ENCODE measurements around the gene SERINC3. TPM values are rescaled to one million over a fixed set of nuclear protein-coding genes. Genes with fewer than 3 reads are reported as not detected.

The SERINC3 gene
- total RNA-seq, 2 donors from 2014 or later: 75.6 to 91.3 TPM

DNA sequence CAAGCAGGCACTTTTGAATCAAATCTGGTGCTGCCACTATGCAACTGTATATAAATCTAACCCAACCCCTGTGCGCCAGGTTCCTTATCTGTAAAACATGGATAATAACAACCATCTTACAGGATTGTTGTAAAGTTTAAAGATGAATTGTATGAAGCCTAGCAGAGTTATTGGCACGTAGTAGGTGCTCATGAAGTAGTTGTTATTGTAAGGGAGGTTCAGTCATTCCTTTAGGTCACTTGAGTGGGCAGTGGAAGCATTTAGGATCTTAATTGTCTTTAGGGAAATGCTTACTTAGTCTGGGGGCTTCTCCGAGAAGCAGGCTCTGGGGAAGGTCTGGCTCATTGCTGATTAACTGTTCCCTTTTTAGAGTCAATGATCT is 30.7 kb upstream of the SERINC3 start:
- peaks cover 4% of the 10 kb centered on the region for H3K4me1 ChIP-seq (ENCODE audit: control insufficient read depth, insufficient read depth, low read length)
- H3K4me1 Mint-ChIP-seq: peaks cover 25% of the 10 kb centered on the region

DNA sequence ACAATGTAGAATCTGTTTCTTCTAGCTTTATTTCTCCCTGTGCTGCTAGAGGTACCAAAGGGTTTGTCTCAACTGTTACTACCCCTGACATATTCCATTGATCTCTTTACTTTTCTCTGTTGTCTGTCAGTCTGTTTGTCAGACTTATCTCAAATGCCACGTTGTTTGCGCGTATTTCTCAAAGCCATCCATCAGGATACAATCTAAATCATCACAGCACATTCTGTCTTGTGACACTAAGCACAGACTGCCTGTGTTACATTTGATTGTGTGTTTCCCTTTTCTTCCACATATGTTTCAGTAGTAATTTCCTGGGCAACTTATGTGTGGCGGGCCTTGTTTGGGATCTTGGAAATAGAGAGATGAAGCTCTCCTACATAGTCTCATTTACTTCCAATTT is 30.2 kb upstream of the SERINC3 start:
- Mint-ChIP-seq H3K9me3 (no peaks in the 10 kb centered on the region), H3K4me1 (peaks cover 30% of the 10 kb centered on the region), H3K4me3 (no peak overlapping the region), H3K27me3 (ENCODE audit: insufficient read depth) (no peaks in the 10 kb centered on the region), H3K27ac (no peak overlapping the region), H3K36me3 (ENCODE audit: low read depth) (no peaks in the 10 kb centered on the region)
- 78 to 92% methylated on average over 4 of the region's 4 CpGs for WGBS, 2 experiments (ENCODE audit: insufficient coverage in 1 of 2, insufficient read length in 1 of 2)
- H3K36me3 ChIP-seq (ENCODE audit: control insufficient read depth, insufficient read depth, low read length): no peaks in the 10 kb centered on the region
- no peak for DNase-seq
- peaks cover 4% of the 10 kb centered on the region for H3K4me1 ChIP-seq (ENCODE audit: control insufficient read depth, insufficient read depth, low read length)
- TF ChIP-seq, protein P1, sequence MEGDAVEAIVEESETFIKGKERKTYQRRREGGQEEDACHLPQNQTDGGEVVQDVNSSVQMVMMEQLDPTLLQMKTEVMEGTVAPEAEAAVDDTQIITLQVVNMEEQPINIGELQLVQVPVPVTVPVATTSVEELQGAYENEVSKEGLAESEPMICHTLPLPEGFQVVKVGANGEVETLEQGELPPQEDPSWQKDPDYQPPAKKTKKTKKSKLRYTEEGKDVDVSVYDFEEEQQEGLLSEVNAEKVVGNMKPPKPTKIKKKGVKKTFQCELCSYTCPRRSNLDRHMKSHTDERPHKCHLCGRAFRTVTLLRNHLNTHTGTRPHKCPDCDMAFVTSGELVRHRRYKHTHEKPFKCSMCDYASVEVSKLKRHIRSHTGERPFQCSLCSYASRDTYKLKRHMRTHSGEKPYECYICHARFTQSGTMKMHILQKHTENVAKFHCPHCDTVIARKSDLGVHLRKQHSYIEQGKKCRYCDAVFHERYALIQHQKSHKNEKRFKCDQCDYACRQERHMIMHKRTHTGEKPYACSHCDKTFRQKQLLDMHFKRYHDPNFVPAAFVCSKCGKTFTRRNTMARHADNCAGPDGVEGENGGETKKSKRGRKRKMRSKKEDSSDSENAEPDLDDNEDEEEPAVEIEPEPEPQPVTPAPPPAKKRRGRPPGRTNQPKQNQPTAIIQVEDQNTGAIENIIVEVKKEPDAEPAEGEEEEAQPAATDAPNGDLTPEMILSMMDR (conservative IDR thresholded peaks at IDR 0.05): no peak
- H3K27ac ChIP-seq (ENCODE audit: low read depth, low read length): no peak overlapping the region
- H3K4me3 ChIP-seq (ENCODE audit: low read length): no peak overlapping the region
- peaks cover 3% of the 10 kb centered on the region for H3K9me3 ChIP-seq (ENCODE audit: control insufficient read depth, low read length)
- no peaks in the 10 kb centered on the region for H3K27me3 ChIP-seq (ENCODE audit: control insufficient read depth, insufficient read depth, low read length, poor library complexity, severe bottlenecking)
- H3K9ac ChIP-seq (ENCODE audit: extremely low read depth, low read length, poor library complexity, severe bottlenecking): no peak overlapping the region

More for the DNA sequence above, 30.7 kb upstream of the SERINC3 start:
- Mint-ChIP-seq H3K9me3 (no peaks in the 10 kb centered on the region), H3K4me3 (no peak overlapping the region), H3K27ac (no peak overlapping the region), H3K36me3 (ENCODE audit: low read depth) (no peaks in the 10 kb centered on the region), H3K27me3 (ENCODE audit: insufficient read depth) (no peaks in the 10 kb centered on the region)
- no peak overlapping the region for H3K9ac ChIP-seq (ENCODE audit: extremely low read depth, low read length, poor library complexity, severe bottlenecking)
- H3K27ac ChIP-seq (ENCODE audit: low read depth, low read length): no peak overlapping the region
- DNase-seq: no peak
- no peaks in the 10 kb centered on the region for H3K36me3 ChIP-seq (ENCODE audit: control insufficient read depth, insufficient read depth, low read length)
- H3K4me3 ChIP-seq (ENCODE audit: low read length): no peak overlapping the region
- no peaks in the 10 kb centered on the region for H3K27me3 ChIP-seq (ENCODE audit: control insufficient read depth, insufficient read depth, low read length, poor library complexity, severe bottlenecking)
- H3K9me3 ChIP-seq (ENCODE audit: control insufficient read depth, low read length): peaks cover 4% of the 10 kb centered on the region
- WGBS, 2 experiments (ENCODE audit: insufficient coverage in 1 of 2, insufficient read length in 1 of 2): 91 to 100% methylated on average over 1 to 3 of the region's 3 CpGs
- TF ChIP-seq, protein P1 (conservative IDR thresholded peaks at IDR 0.05): no peak

DNA sequence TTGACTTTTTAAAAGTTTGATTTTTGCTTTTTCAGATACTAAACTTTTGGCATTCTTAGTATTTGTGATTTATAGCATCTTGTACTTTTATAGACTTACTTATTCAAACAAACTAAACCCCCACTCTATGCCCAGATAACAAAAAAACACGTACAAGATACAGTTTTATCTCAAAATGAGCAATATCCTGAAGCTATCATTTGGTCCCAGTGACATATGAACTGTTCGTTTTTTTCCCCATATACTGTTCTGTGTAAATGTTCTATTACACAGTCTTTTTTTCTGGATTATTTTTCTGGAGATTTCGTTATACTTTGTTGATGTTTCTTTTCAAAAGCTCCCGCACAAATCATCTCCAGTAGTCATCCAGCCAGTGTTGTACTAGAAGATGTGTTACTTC is 27.3 kb upstream of the SERINC3 start:
- no peaks in the 10 kb centered on the region for H3K27me3 Mint-ChIP-seq (ENCODE audit: insufficient read depth)
- no peak overlapping the region for H3K4me3 Mint-ChIP-seq
- H3K4me1 Mint-ChIP-seq: peaks cover 22% of the 10 kb centered on the region

More for the DNA sequence above, 27.3 kb upstream of the SERINC3 start:
- 96 to 100% methylated on average over 1 to 4 of the region's 4 CpGs for WGBS, 2 experiments (ENCODE audit: insufficient coverage in 1 of 2, insufficient read length in 1 of 2)
- Histone ChIP-seq H3K9me3 (ENCODE audit: control insufficient read depth, low read length) (no peaks in the 10 kb centered on the region), H3K4me1 (ENCODE audit: control insufficient read depth, insufficient read depth, low read length) (peaks cover 4% of the 10 kb centered on the region), H3K4me3 (ENCODE audit: low read length) (no peak overlapping the region), H3K9ac (ENCODE audit: extremely low read depth, low read length, poor library complexity, severe bottlenecking) (no peak overlapping the region), H3K27ac (ENCODE audit: low read depth, low read length) (no peak overlapping the region), H3K36me3 (ENCODE audit: control insufficient read depth, insufficient read depth, low read length) (no peaks in the 10 kb centered on the region), H3K27me3 (ENCODE audit: control insufficient read depth, insufficient read depth, low read length, poor library complexity, severe bottlenecking) (no peaks in the 10 kb centered on the region)
- TF ChIP-seq, protein P1 (conservative IDR thresholded peaks at IDR 0.05): no peak
- Mint-ChIP-seq H3K27ac (no peak overlapping the region), H3K36me3 (ENCODE audit: low read depth) (no peaks in the 10 kb centered on the region), H3K9me3 (no peaks in the 10 kb centered on the region)
- no peak for DNase-seq
